Neuronal stem cell (in vitro differentiated cells): ENCODE data around the gene THOC5.
A peak's percentile ranks its signal among the peaks of the same experiment; 100 is the strongest.

Experiments used
- DNase-seq: peaks from one replicate; pipeline ENCODE4 v3.0.0-alpha.2; 2013; ENCODE audit warnings: low spot score
- H2AFZ ChIP-seq: one replicate; pipeline ENCODE4 v1.6.1; 2013; ENCODE audit warnings: mild to moderate bottlenecking, low read length, inconsistent platforms
- H2AK5ac ChIP-seq: 2 replicates; pipeline ENCODE4 v1.6.1; 2013; ENCODE audit warnings: low read depth, mild to moderate bottlenecking, inconsistent platforms, low read length, moderate library complexity, mixed read lengths
- H2BK120ac ChIP-seq: 2 replicates; pipeline ENCODE4 v1.6.1; 2013; ENCODE audit warnings: low read depth, mild to moderate bottlenecking, inconsistent platforms, low read length, moderate library complexity, mixed read lengths
- H2BK12ac ChIP-seq: one replicate; pipeline ENCODE4 v1.6.1; 2013; ENCODE audit warnings: low read length, inconsistent platforms
- H2BK15ac ChIP-seq: 2 replicates; pipeline ENCODE4 v1.6.1; 2013; ENCODE audit warnings: mild to moderate bottlenecking, low read length, inconsistent platforms, mixed read lengths
- H2BK5ac ChIP-seq: one replicate; pipeline ENCODE4 v1.6.1; 2013; ENCODE audit warnings: inconsistent platforms, mild to moderate bottlenecking, low read length, moderate library complexity
- H3K14ac ChIP-seq: one replicate; pipeline ENCODE4 v1.6.1; 2013; ENCODE audit warnings: low read length, inconsistent platforms
- H3K18ac ChIP-seq: 2 replicates; pipeline ENCODE4 v1.6.1; 2013; ENCODE audit warnings: low read length, inconsistent platforms
- H3K23ac ChIP-seq: 2 replicates; pipeline ENCODE4 v1.6.1; 2013; ENCODE audit warnings: low read depth, mild to moderate bottlenecking, mixed read lengths, low read length, inconsistent platforms; ENCODE audit not compliant: poor library complexity
- H3K27ac ChIP-seq: replicated peaks from 3 replicates; pipeline ENCODE4 v1.5.1; 2013; ENCODE audit warnings: low read length, inconsistent platforms
- H3K27me3 ChIP-seq, 3 experiments: 2 replicates each; pipeline ENCODE4 v1.6.1; 2013; ENCODE audit warnings: low read length in 3 of 3, mild to moderate bottlenecking in 2 of 3, inconsistent platforms in 1 of 3, low read depth in 1 of 3, mixed read lengths in 1 of 3, moderate library complexity in 1 of 3; ENCODE audit not compliant: control insufficient read depth in 3 of 3, insufficient read depth in 3 of 3
- H3K36me3 ChIP-seq, 2 donors: replicated peaks in 1 of 2; 2 replicates each; pipeline ENCODE4 v1.6.1; 2013; ENCODE audit warnings: low read length in 2 of 2; ENCODE audit not compliant: control insufficient read depth in 2 of 2, insufficient read depth in 2 of 2
- H3K4ac ChIP-seq: 2 replicates; pipeline ENCODE4 v1.6.1; 2013; ENCODE audit warnings: inconsistent platforms, mild to moderate bottlenecking, low read length, moderate library complexity
- H3K4me1 ChIP-seq, 2 donors: 1 replicate in 1 of 2; 2 replicates in 1 of 2; pipeline ENCODE4 v1.6.1; 2013; ENCODE audit warnings: low read length in 2 of 2, low read depth in 1 of 2; ENCODE audit not compliant: control insufficient read depth in 2 of 2, insufficient read depth in 1 of 2
- H3K4me2 ChIP-seq: one replicate; pipeline ENCODE4 v1.6.1; 2013; ENCODE audit warnings: mild to moderate bottlenecking, low read length, inconsistent platforms; ENCODE audit not compliant: insufficient read depth, poor library complexity, severe bottlenecking
- H3K4me3 ChIP-seq, 2 donors: 2 replicates each; pipeline ENCODE4 v1.5.1; 2013; ENCODE audit warnings: low read length in 2 of 2, mild to moderate bottlenecking in 2 of 2, inconsistent platforms in 1 of 2, moderate library complexity in 1 of 2
- H3K79me1 ChIP-seq: one replicate; pipeline ENCODE4 v1.6.1; 2013; ENCODE audit warnings: low read depth, mild to moderate bottlenecking, inconsistent platforms, low read length, moderate library complexity
- H3K9ac ChIP-seq: one replicate; pipeline ENCODE4 v1.6.1; 2013; ENCODE audit warnings: mild to moderate bottlenecking, low read depth, low read length, inconsistent platforms; ENCODE audit not compliant: poor library complexity
- H3K9me3 ChIP-seq, 2 donors: replicated peaks in 1 of 2; 2 replicates each; pipeline versions ENCODE3 to v1.6.1; 2013; ENCODE audit warnings: low read length in 2 of 2, mild to moderate bottlenecking in 2 of 2, inconsistent platforms in 1 of 2, low read depth in 1 of 2, mixed read lengths in 1 of 2, moderate library complexity in 1 of 2; ENCODE audit not compliant: control insufficient read depth in 2 of 2, insufficient read depth in 1 of 2
- H4K8ac ChIP-seq: one replicate; pipeline ENCODE4 v1.6.1; 2013; ENCODE audit warnings: low read depth, mild to moderate bottlenecking, inconsistent platforms, low read length, moderate library complexity
- H4K91ac ChIP-seq: one replicate; pipeline ENCODE4 v1.6.1; 2013; ENCODE audit warnings: low read length, low read depth, mild to moderate bottlenecking, inconsistent platforms; ENCODE audit not compliant: poor library complexity
- WGBS, 2 donors: extraction: QIAGEN DNeasy Blood & Tissue Kit; methylation state at CpG; one replicate each; pipeline ENCODE4 v1.1.7; 2013; ENCODE audit warnings: missing lambda C conversion rate in 2 of 2, mixed read lengths in 1 of 2; ENCODE audit not compliant: insufficient read length in 2 of 2, insufficient replicate concordance in 1 of 2; ENCODE audit errors: extremely low coverage in 2 of 2; 5-methylcytosine and 5-hydroxymethylcytosine counted together

The THOC5 gene

DNA sequence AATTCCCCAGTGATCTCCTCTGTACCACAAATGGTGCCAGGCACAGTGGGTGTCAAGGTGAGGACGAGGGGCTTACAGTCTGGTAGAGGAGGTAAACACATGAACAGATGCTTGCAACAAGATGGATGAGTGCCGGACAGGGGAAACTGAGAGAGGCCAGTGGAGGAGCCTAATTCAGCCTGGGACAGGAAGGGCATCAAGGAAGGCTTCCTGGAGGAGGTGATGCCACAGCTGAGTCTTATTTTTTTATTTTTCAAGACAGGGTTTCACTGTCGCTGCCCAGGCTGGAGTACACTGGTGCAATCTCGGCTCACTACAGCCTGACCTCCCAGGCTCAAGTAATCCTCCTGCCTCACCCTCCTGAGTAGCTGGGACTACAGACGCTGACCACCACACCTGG, 92.3 kb downstream of the THOC5 start:
- Histone ChIP-seq H3K23ac (no peak overlapping the region), H3K4me1 (peaks cover 4 to 13% of the 10 kb centered on the region in 2 donors), H3K79me1 (peaks cover 1% of the 10 kb centered on the region), H3K18ac (no peak overlapping the region), H2BK120ac (no peak overlapping the region), H3K14ac (no peak overlapping the region), H3K27ac (no peak overlapping the region), H3K4me3 (no peak overlapping the region), H3K36me3 (no peaks in the 10 kb centered on the region), H2BK15ac (no peak overlapping the region), H3K9me3 (no peaks in the 10 kb centered on the region), H3K4ac (no peak overlapping the region), H4K91ac (no peak overlapping the region), H2AFZ (no peak overlapping the region), H2BK12ac (no peak overlapping the region), H2BK5ac (no peak overlapping the region), H3K27me3 (no peaks in the 10 kb centered on the region), H4K8ac (no peak overlapping the region), H3K4me2 (no peak overlapping the region), H3K9ac (no peak overlapping the region), H2AK5ac (no peak overlapping the region)
- no CpG with 5 or more reads among the region's 5 CpGs for WGBS, 2 donors
- DNase-seq: no peak

DNA sequence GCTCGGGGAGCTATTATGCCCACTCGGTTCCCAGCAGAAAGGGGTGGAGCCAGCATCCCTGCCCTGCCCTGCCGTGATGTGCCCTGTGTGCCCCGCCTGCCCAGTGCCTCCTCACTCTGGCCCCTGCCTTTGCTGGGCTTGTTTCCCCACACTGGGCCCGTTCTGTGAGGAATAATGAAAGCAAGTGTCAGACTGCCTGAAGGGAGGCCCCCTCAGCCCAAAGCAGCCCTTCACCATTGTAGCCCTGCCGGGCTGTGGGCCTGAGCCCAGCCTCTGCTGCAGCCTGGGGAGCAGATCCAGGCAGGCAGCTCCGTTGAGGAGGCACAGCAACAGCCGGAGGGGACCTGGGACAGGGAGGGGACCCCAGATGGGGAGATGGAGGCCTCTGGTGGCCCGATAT, 93.8 kb downstream of the THOC5 start:
- Histone ChIP-seq H3K4me3 (no peak overlapping the region), H3K14ac (no peak overlapping the region), H3K27ac (peak overlapping the region; percentile 23), H3K27me3 (no peaks in the 10 kb centered on the region), H4K8ac (no peak overlapping the region), H3K79me1 (peaks cover 1% of the 10 kb centered on the region), H2BK15ac (peak overlapping the region; percentile 6), H2BK5ac (no peak overlapping the region), H3K4me2 (no peak overlapping the region), H3K4ac (no peak overlapping the region), H2AFZ (peak overlapping the region; percentile 52), H2AK5ac (no peak overlapping the region), H3K36me3 (no peaks in the 10 kb centered on the region), H3K4me1 (peaks cover 9 to 16% of the 10 kb centered on the region in 2 donors), H3K18ac (peak overlapping the region; percentile 90), H3K9me3 (no peaks in the 10 kb centered on the region), H3K23ac (no peak overlapping the region), H3K9ac (peak overlapping the region; percentile 78), H2BK12ac (no peak overlapping the region), H2BK120ac (no peak overlapping the region), H4K91ac (peak overlapping the region; percentile 88)
- no CpG with 5 or more reads among the region's 9 CpGs for WGBS, 2 donors
- DNase-seq: no peak

DNA sequence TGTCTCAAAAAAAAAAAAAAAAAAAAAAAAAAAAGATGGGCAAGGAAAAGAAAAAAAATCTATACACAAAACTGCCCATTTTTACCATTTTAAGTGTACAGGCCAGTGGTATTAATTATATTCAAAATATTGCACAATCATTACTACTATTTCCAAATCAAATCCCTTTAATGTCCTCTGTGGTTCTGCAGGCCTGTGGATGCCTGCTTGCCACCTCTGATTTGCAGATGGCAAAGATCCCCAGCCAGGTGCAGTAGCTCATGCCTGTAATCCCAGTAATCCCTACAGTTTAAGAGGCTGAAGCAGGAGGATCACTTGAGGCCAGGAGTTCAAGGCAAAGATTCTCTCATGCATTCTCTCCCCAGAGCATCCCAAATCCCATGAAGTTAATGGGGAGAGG, 95.0 kb downstream of the THOC5 start:
- H3K9ac ChIP-seq: no peak overlapping the region
- H3K14ac ChIP-seq: no peak overlapping the region
- H2AFZ ChIP-seq: no peak overlapping the region
- no peak overlapping the region for H3K18ac ChIP-seq
- H2BK120ac ChIP-seq: no peak overlapping the region
- H3K4me2 ChIP-seq: no peak overlapping the region
- no peaks in the 10 kb centered on the region for H3K36me3 ChIP-seq
- no peak overlapping the region for H2AK5ac ChIP-seq
- H2BK12ac ChIP-seq: no peak overlapping the region
- DNase-seq: no peak
- H3K4ac ChIP-seq: no peak overlapping the region
- peaks cover 0 to 4% (median 0%) of the 10 kb centered on the region in 3 experiments for H3K27me3 ChIP-seq
- H3K79me1 ChIP-seq: peaks cover 1% of the 10 kb centered on the region
- no peak overlapping the region for H4K91ac ChIP-seq
- H4K8ac ChIP-seq: no peak overlapping the region
- H3K27ac ChIP-seq: no peak overlapping the region
- H2BK5ac ChIP-seq: no peak overlapping the region
- peaks cover 9 to 16% of the 10 kb centered on the region in 2 donors for H3K4me1 ChIP-seq
- H3K23ac ChIP-seq: no peak overlapping the region
- no peak overlapping the region for H3K4me3 ChIP-seq
- no peak overlapping the region for H2BK15ac ChIP-seq
- H3K9me3 ChIP-seq: no peaks in the 10 kb centered on the region

DNA sequence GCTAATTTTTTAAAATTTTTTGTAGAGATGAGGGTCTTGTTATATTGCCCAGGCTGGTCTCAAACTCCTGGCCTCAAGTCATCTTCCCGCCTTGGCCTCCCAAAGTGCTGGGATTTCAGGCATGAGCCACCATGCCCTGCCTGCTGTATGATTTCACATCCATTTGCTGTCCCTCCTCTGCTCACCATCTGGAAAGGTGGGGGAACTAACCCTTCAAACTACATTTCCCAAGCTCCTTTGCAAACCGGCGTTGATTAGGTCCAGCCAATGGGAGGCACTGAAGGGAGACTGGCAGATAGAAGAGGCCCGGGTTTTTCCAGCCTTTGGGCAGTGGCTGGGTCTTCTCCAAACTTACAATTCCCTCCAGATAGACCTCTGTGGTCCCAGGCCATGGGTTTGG, 95.8 kb downstream of the THOC5 start:
- H3K9me3 ChIP-seq: no peaks in the 10 kb centered on the region
- no peak overlapping the region for H3K23ac ChIP-seq
- peak; percentile 62 for DNase-seq
- peaks cover 9 to 16% of the 10 kb centered on the region in 2 donors for H3K4me1 ChIP-seq
- no peak overlapping the region for H3K18ac ChIP-seq
- WGBS, 2 donors: no CpG with 5 or more reads among the region's 4 CpGs
- H2AFZ ChIP-seq: peak overlapping the region; percentile 82
- no peak overlapping the region for H4K91ac ChIP-seq
- H3K9ac ChIP-seq: no peak overlapping the region
- H3K4me3 ChIP-seq: no peak overlapping the region
- H2BK5ac ChIP-seq: no peak overlapping the region
- no peak overlapping the region for H2BK12ac ChIP-seq
- no peak overlapping the region for H3K4me2 ChIP-seq
- H3K14ac ChIP-seq: no peak overlapping the region
- no peak overlapping the region for H3K27ac ChIP-seq
- H2BK120ac ChIP-seq: no peak overlapping the region
- no peak overlapping the region for H3K4ac ChIP-seq
- no peak overlapping the region for H2AK5ac ChIP-seq
- no peak overlapping the region for H4K8ac ChIP-seq
- peaks cover 0 to 4% (median 0%) of the 10 kb centered on the region in 3 experiments for H3K27me3 ChIP-seq
- peak overlapping the region; percentile 93 for H2BK15ac ChIP-seq
- no peaks in the 10 kb centered on the region for H3K36me3 ChIP-seq
- peaks cover 1% of the 10 kb centered on the region for H3K79me1 ChIP-seq
